HEK293 (cell line): Measurements from ENCODE around the gene STX4.

Experiments
- CTCF ChIA-PET: fragments of 350-600 bp; formaldehyde crosslinking; extraction: SDS; loops from one replicate; lab custom pipeline; 2021; ENCODE audit warnings: antibody characterized with exemption; lab: Yijun Ruan, JAX
- POLR2A ChIA-PET: fragments of 300-600 bp; formaldehyde crosslinking; extraction: SDS; loops from one replicate; lab custom pipeline; 2020; ENCODE audit warnings: antibody characterized with exemption, inconsistent platforms; lab: Yijun Ruan, JAX
- H3K27ac ChIP-seq: fragments of 200-500 bp; sonication (Bioruptor generic); 2 replicates; pipeline ENCODE4 v1.5.1; 2014; ENCODE audit warnings: low read depth, low read length, control low read depth, inconsistent platforms; ENCODE audit errors: extremely low read depth
- H3K36me3 ChIP-seq, 2 experiments: fragments of 200-500 bp in 1 of 2; sonication (Bioruptor generic) in 1 of 2; 1 replicate in 1 of 2; 2 replicates in 1 of 2; pipeline ENCODE4 v1.5.1; 2014 to 2017; ENCODE audit warnings: inconsistent platforms in 2 of 2, low read length in 2 of 2; ENCODE audit not compliant: control insufficient read depth in 2 of 2, insufficient read depth in 1 of 2
- H3K4me1 ChIP-seq: fragments of 200-500 bp; sonication (Bioruptor generic); 2 replicates; pipeline ENCODE4 v1.5.1; 2014; ENCODE audit warnings: mild to moderate bottlenecking, low read length, inconsistent platforms; ENCODE audit not compliant: control insufficient read depth, insufficient read depth
- H3K4me3 ChIP-seq: 2 replicates; pipeline ENCODE4 v1.5.1; 2011; ENCODE audit warnings: low read depth, mild to moderate bottlenecking, control low read depth, low read length, moderate library complexity
- H3K9me3 ChIP-seq: fragments of 200-500 bp; sonication (Bioruptor generic); 2 replicates; pipeline ENCODE4 v1.5.1; 2014; ENCODE audit warnings: low read depth, low read length, inconsistent platforms; ENCODE audit not compliant: control insufficient read depth, insufficient read depth
- PRDM1 ChIP-seq: fragments of 450-650 bp; formaldehyde crosslinking; IDR thresholded peaks from 2 replicates; pipeline ENCODE4; 2016; ENCODE audit warnings: missing biosample characterization, missing genetic modification characterization
- YY2 ChIP-seq: fragments of 450-650 bp; formaldehyde crosslinking; IDR thresholded peaks from 2 replicates; pipeline ENCODE4 v1.5.1; 2016; ENCODE audit warnings: missing biosample characterization, missing genetic modification characterization
- ZFHX2 ChIP-seq: fragments of 450-650 bp; formaldehyde crosslinking; conservative IDR thresholded peaks from 2 replicates; pipeline ENCODE4 v1.5.1; 2016; ENCODE audit warnings: missing biosample characterization, missing genetic modification characterization
- ZNF10 ChIP-seq: fragments of 450-650 bp; formaldehyde crosslinking; IDR thresholded peaks from 2 replicates; pipeline ENCODE4 v1.5.1; 2017; ENCODE audit warnings: missing biosample characterization, missing genetic modification characterization
- ZNF140 ChIP-seq: fragments of 450-650 bp; formaldehyde crosslinking; IDR thresholded peaks from 2 replicates; pipeline ENCODE4 v1.5.1; 2016; ENCODE audit warnings: missing biosample characterization, missing genetic modification characterization
- ZNF24 ChIP-seq: fragments of 450-650 bp; formaldehyde crosslinking; IDR thresholded peaks from 2 replicates; pipeline ENCODE4 v1.5.1; 2016; ENCODE audit warnings: missing biosample characterization, missing genetic modification characterization
- ZNF248 ChIP-seq: fragments of 450-650 bp; formaldehyde crosslinking; IDR thresholded peaks from 2 replicates; pipeline ENCODE4 v1.5.1; 2017; ENCODE audit warnings: missing biosample characterization, missing genetic modification characterization
- ZNF37A ChIP-seq: fragments of 450-650 bp; IDR thresholded peaks from 2 replicates; pipeline ENCODE4 v1.5.1; 2018; ENCODE audit warnings: missing biosample characterization, missing genetic modification characterization
- ZNF391 ChIP-seq: fragments of 450-650 bp; formaldehyde crosslinking; IDR thresholded peaks from 2 replicates; pipeline ENCODE4 v1.5.1; 2016; ENCODE audit warnings: low read depth, missing biosample characterization, missing genetic modification characterization, borderline replicate concordance
- ZNF404 ChIP-seq: fragments of 450-650 bp; formaldehyde crosslinking; IDR thresholded peaks from 2 replicates; pipeline ENCODE4 v1.5.1; 2017; ENCODE audit warnings: missing biosample characterization, missing genetic modification characterization
- ZNF426 ChIP-seq: fragments of 450-650 bp; formaldehyde crosslinking; IDR thresholded peaks from 2 replicates; pipeline ENCODE4 v1.5.1; 2017; ENCODE audit warnings: missing biosample characterization, missing genetic modification characterization, mild to moderate bottlenecking, inconsistent platforms, moderate library complexity
- ZNF664 ChIP-seq: fragments of 450-650 bp; formaldehyde crosslinking; IDR thresholded peaks from 2 replicates; pipeline ENCODE4 v1.5.1; 2016; ENCODE audit warnings: missing biosample characterization, missing genetic modification characterization
- ZNF670 ChIP-seq: fragments of 450-650 bp; formaldehyde crosslinking; IDR thresholded peaks from 2 replicates; pipeline ENCODE4 v1.5.1; 2016; ENCODE audit warnings: missing biosample characterization, missing genetic modification characterization, low read depth
- ZNF677 ChIP-seq: fragments of 450-650 bp; IDR thresholded peaks from 2 replicates; pipeline ENCODE4 v1.5.0; 2018; ENCODE audit warnings: missing biosample characterization, mild to moderate bottlenecking, missing genetic modification characterization, moderate library complexity
- ZNF747 ChIP-seq: fragments of 450-650 bp; formaldehyde crosslinking; IDR thresholded peaks from 2 replicates; pipeline ENCODE4 v1.5.1; 2016; ENCODE audit warnings: missing biosample characterization, missing genetic modification characterization
- TF ChIP-seq, protein P1 (sequence below): fragments of 450-650 bp; formaldehyde crosslinking; IDR thresholded peaks from 2 replicates; pipeline ENCODE4 v1.5.1; 2016; ENCODE audit warnings: missing biosample characterization, missing genetic modification characterization
- TF ChIP-seq, protein P2 (sequence below): fragments of 450-650 bp; formaldehyde crosslinking; IDR thresholded peaks from 2 replicates; pipeline ENCODE4 v1.5.1; 2016; ENCODE audit warnings: missing biosample characterization, missing genetic modification characterization, borderline replicate concordance
- TF ChIP-seq, protein P3 (sequence below): fragments of 450-650 bp; formaldehyde crosslinking; IDR thresholded peaks from 2 replicates; pipeline ENCODE4 v1.5.1; 2016; ENCODE audit warnings: missing biosample characterization, missing genetic modification characterization
- TF ChIP-seq, protein P4 (sequence below): fragments of 450-650 bp; formaldehyde crosslinking; IDR thresholded peaks from 2 replicates; pipeline ENCODE4 v1.5.1; 2016; ENCODE audit warnings: missing biosample characterization, missing genetic modification characterization
- TF ChIP-seq, protein P5 (sequence below): IDR thresholded peaks from 2 replicates; pipeline ENCODE4 v1.6.1; 2011; ENCODE audit warnings: mild to moderate bottlenecking, low read depth, low read length, borderline replicate concordance
- TF ChIP-seq, protein P6 (sequence below): fragments of 450-650 bp; formaldehyde crosslinking; IDR thresholded peaks from 2 replicates; pipeline ENCODE4 v1.5.1; 2016; ENCODE audit warnings: missing biosample characterization, missing genetic modification characterization

Gene STX4

DNA sequence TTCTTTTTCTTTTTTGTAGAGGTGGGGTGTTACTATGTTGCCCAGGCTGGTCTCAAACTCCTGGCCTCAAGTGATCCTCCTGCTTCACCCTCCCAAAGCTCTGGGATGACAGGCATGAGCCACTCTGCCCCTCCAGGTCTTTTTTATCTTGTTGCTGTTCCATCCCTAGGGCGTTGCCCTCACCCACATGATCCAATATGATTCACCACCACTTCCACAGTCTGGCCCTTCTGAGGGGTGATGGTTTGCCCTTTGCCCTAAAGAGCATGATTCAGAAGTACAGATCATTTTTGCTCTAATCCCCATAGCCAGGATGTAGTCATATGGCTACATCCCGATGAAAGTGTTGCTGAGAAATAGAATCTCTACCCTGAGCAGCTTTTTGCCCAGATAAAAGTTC lies 18.8 kb downstream of the STX4 start (continued):
- TF ChIP-seq, protein P1, sequence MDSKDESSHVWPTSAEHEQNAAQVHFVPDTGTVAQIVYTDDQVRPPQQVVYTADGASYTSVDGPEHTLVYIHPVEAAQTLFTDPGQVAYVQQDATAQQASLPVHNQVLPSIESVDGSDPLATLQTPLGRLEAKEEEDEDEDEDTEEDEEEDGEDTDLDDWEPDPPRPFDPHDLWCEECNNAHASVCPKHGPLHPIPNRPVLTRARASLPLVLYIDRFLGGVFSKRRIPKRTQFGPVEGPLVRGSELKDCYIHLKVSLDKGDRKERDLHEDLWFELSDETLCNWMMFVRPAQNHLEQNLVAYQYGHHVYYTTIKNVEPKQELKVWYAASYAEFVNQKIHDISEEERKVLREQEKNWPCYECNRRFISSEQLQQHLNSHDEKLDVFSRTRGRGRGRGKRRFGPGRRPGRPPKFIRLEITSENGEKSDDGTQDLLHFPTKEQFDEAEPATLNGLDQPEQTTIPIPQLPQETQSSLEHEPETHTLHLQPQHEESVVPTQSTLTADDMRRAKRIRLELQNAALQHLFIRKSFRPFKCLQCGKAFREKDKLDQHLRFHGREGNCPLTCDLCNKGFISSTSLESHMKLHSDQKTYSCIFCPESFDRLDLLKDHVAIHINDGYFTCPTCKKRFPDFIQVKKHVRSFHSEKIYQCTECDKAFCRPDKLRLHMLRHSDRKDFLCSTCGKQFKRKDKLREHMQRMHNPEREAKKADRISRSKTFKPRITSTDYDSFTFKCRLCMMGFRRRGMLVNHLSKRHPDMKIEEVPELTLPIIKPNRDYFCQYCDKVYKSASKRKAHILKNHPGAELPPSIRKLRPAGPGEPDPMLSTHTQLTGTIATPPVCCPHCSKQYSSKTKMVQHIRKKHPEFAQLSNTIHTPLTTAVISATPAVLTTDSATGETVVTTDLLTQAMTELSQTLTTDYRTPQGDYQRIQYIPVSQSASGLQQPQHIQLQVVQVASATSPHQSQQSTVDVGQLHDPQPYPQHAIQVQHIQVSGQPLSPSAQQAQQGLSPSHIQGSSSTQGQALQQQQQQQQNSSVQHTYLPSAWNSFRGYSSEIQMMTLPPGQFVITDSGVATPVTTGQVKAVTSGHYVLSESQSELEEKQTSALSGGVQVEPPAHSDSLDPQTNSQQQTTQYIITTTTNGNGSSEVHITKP (tag by site-specific recombination): peak; percentile 35; the same call in 1 of the 2 replicates
- TF ChIP-seq, protein P2, sequence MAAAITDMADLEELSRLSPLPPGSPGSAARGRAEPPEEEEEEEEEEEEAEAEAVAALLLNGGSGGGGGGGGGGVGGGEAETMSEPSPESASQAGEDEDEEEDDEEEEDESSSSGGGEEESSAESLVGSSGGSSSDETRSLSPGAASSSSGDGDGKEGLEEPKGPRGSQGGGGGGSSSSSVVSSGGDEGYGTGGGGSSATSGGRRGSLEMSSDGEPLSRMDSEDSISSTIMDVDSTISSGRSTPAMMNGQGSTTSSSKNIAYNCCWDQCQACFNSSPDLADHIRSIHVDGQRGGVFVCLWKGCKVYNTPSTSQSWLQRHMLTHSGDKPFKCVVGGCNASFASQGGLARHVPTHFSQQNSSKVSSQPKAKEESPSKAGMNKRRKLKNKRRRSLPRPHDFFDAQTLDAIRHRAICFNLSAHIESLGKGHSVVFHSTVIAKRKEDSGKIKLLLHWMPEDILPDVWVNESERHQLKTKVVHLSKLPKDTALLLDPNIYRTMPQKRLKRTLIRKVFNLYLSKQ (tag by site-specific recombination): no peak
- no peak for TF ChIP-seq ZNF664 (tag by site-specific recombination)
- TF ChIP-seq, protein P3, sequence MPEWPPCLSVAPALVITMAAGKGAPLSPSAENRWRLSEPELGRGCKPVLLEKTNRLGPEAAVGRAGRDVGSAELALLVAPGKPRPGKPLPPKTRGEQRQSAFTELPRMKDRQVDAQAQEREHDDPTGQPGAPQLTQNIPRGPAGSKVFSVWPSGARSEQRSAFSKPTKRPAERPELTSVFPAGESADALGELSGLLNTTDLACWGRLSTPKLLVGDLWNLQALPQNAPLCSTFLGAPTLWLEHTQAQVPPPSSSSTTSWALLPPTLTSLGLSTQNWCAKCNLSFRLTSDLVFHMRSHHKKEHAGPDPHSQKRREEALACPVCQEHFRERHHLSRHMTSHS (tag by site-specific recombination): no peak

DNA sequence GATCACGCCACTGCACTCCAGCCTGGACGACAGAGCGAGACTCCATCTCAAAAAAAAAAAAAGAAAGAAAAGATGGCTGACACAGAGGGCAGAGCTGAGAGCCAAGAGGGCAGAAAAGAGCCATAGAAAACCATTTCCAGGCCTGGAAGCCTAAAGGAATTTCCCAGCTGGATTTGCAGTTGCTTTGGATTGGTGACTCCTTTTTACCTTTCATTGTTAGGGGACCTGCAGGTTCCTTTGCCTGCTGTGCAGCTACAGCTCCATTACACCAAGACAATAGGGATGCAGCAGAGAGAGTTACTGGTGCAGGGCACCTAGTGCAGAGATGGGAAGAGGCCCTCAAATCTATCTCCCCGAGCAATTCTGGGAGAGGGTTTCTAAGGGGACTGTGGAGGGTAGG lies 22.3 kb downstream of the STX4 start:
- Histone ChIP-seq H3K36me3 (peaks cover 4 to 5% of the 10 kb centered on the region in 2 experiments; a peak in 2 of 3 replicates), H3K9me3 (no peaks in the 10 kb centered on the region), H3K27ac (no peak overlapping the region), H3K4me3 (no peak overlapping the region), H3K4me1 (no peaks in the 10 kb centered on the region)
- CTCF ChIA-PET: no interaction called here
- POLR2A ChIA-PET: no interaction called here
- no peak for TF ChIP-seq ZNF248
- no peak for TF ChIP-seq ZNF10
- TF ChIP-seq, protein P4, sequence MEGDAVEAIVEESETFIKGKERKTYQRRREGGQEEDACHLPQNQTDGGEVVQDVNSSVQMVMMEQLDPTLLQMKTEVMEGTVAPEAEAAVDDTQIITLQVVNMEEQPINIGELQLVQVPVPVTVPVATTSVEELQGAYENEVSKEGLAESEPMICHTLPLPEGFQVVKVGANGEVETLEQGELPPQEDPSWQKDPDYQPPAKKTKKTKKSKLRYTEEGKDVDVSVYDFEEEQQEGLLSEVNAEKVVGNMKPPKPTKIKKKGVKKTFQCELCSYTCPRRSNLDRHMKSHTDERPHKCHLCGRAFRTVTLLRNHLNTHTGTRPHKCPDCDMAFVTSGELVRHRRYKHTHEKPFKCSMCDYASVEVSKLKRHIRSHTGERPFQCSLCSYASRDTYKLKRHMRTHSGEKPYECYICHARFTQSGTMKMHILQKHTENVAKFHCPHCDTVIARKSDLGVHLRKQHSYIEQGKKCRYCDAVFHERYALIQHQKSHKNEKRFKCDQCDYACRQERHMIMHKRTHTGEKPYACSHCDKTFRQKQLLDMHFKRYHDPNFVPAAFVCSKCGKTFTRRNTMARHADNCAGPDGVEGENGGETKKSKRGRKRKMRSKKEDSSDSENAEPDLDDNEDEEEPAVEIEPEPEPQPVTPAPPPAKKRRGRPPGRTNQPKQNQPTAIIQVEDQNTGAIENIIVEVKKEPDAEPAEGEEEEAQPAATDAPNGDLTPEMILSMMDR (tag by site-specific recombination): no peak
- no peak for TF ChIP-seq ZNF426
- TF ChIP-seq ZNF404: no peak
- TF ChIP-seq ZNF24: no peak
- no peak for TF ChIP-seq ZNF391 (tag by site-specific recombination)
- no peak for TF ChIP-seq ZNF670 (tag by site-specific recombination)
- TF ChIP-seq, protein P1 (tag by site-specific recombination): no peak
- TF ChIP-seq ZFHX2 (tag by site-specific recombination): no peak
- no peak for TF ChIP-seq PRDM1 (tag by site-specific recombination)
- TF ChIP-seq ZNF677 (tag by site-specific recombination): no peak
- TF ChIP-seq YY2 (tag by site-specific recombination): no peak
- TF ChIP-seq, protein P5, sequence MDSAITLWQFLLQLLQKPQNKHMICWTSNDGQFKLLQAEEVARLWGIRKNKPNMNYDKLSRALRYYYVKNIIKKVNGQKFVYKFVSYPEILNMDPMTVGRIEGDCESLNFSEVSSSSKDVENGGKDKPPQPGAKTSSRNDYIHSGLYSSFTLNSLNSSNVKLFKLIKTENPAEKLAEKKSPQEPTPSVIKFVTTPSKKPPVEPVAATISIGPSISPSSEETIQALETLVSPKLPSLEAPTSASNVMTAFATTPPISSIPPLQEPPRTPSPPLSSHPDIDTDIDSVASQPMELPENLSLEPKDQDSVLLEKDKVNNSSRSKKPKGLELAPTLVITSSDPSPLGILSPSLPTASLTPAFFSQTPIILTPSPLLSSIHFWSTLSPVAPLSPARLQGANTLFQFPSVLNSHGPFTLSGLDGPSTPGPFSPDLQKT: no peak
- no peak for TF ChIP-seq ZNF140 (tag by site-specific recombination)
- TF ChIP-seq, protein P6, sequence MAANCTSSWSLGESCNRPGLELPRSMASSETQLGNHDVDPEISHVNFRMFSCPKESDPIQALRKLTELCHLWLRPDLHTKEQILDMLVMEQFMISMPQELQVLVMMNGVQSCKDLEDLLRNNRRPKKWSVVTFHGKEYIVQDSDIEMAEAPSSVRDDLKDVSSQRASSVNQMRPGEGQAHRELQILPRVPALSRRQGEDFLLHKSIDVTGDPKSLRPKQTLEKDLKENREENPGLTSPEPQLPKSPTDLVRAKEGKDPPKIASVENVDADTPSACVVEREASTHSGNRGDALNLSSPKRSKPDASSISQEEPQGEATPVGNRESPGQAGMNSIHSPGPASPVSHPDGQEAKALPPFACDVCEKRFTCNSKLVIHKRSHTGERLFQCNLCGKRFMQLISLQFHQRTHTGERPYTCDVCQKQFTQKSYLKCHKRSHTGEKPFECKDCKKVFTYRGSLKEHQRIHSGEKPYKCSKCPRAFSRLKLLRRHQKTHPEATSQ (tag by site-specific recombination): no peak
- no peak for TF ChIP-seq ZNF37A (tag by site-specific recombination)
- TF ChIP-seq ZNF747 (tag by site-specific recombination): no peak
